ENCODE results near the gene CCDC150.
"Not testable (repeated sequence)": the region's sequence is repeated elsewhere in the genome, so short reads cannot be mapped to it uniquely, and the experiment has no call there.

CCDC150 gene

DNA sequence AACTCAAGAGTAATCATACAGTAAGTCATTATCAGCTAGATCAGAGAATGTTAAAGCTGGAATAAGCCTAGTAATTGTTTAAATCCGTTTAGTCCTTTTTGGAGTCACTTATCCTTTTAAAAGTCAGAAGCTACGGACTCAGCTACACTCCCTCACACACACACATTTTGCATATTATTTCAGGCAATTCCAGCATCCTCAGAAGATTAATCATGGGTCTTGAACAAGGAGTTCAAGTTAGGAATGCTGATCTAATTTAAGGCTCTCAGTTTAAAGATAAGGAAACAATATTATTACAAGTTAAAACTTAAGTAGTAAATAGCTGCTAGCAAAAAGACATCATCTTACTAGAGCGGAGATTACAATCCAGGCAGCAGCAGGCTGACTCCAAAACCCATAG, 85.7 kb downstream of the CCDC150 start:
- Histone ChIP-seq H3K4me1 (ENCODE audit: control insufficient read depth, insufficient read depth, low read length) (peaks cover 10% of the 10 kb centered on the region), H3K9ac (ENCODE audit: low read length) (no peak overlapping the region), H3K27me3 (ENCODE audit: control insufficient read depth, insufficient read depth, low read length) (no peaks in the 10 kb centered on the region), H3K9me3 (ENCODE audit: control insufficient read depth, low read length) (no peaks in the 10 kb centered on the region), H3K4me3 (ENCODE audit: low read length) (no peak overlapping the region), H3K36me3 (ENCODE audit: control insufficient read depth, insufficient read depth, low read length) (no peaks in the 10 kb centered on the region)

DNA sequence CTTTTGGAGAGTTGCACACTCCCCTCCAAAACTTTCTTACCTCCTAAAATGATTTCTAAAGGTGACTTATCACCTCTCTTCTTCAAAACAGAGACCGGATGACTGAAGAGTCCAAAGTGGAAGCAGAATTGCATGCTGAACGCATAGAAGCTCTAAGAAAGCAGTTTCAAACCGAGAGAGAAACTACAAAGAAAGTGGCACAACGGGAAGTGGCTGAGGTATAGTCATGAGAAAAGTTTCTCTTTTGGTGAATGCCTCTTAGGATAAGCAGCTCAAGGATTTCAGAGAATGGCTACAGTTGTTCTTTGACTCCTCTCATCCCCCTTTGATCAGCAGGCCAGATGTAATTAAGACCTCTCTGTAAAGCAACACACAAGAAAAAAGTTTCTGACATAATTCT, 86.4 kb downstream of the CCDC150 start:
- Histone ChIP-seq H3K36me3 (ENCODE audit: control insufficient read depth, insufficient read depth, low read length) (no peaks in the 10 kb centered on the region), H3K27me3 (ENCODE audit: control insufficient read depth, insufficient read depth, low read length) (no peaks in the 10 kb centered on the region), H3K9me3 (ENCODE audit: control insufficient read depth, low read length) (no peaks in the 10 kb centered on the region), H3K9ac (ENCODE audit: low read length) (no peak overlapping the region), H3K4me1 (ENCODE audit: control insufficient read depth, insufficient read depth, low read length) (peaks cover 10% of the 10 kb centered on the region), H3K4me3 (ENCODE audit: low read length) (no peak overlapping the region)

DNA sequence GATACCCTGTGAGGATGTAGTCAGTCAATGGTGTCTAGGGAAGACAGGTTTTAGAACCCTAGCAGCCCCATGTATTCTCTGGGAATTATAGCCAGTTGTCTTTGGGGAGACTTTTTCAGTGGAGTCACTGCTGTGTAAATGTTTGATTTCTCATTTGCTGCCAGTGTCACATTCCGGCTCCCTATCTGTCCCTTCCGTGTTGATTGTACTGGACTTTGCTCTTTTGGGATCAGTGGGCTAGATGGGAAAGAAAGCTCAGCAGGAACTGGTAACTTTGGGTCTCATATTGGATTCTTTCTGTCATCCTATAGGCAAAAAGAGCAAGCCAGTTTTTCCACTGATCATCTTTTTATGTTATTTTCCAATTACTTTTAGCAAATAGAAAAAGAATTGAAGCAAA, 89.9 kb downstream of the CCDC150 start:
- no peak overlapping the region for H3K4me3 ChIP-seq (ENCODE audit: low read length)
- no peaks in the 10 kb centered on the region for H3K27me3 ChIP-seq (ENCODE audit: control insufficient read depth, insufficient read depth, low read length)
- H3K4me1 ChIP-seq (ENCODE audit: control insufficient read depth, insufficient read depth, low read length): peaks cover 10% of the 10 kb centered on the region
- H3K9ac ChIP-seq (ENCODE audit: low read length): no peak overlapping the region
- no peaks in the 10 kb centered on the region for H3K36me3 ChIP-seq (ENCODE audit: control insufficient read depth, insufficient read depth, low read length)
- H3K9me3 ChIP-seq (ENCODE audit: control insufficient read depth, low read length): no peaks in the 10 kb centered on the region

DNA sequence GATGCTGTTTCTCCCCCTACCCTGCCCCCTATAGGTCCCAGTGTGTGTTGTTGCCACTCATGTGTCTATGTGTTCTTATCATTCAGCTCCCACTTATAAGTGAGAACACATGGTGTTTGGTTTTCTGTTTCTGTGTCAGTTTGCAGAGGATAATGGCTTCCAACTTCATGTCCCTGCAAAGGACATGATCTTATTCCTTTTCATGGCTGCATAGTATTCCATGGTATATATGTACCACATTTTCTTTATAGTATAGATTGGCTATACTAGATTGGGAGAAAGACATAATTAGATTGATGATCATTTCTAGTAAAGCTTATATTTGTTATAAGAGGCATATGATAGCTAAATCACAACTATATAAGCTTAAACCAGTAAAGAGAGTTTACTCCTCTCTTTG, 97.1 kb downstream of the CCDC150 start:
- not testable (repeated sequence) for H3K9ac ChIP-seq (ENCODE audit: low read length); H3K27me3 ChIP-seq (ENCODE audit: control insufficient read depth, insufficient read depth, low read length); H3K4me1 ChIP-seq (ENCODE audit: control insufficient read depth, insufficient read depth, low read length); H3K36me3 ChIP-seq (ENCODE audit: control insufficient read depth, insufficient read depth, low read length); H3K9me3 ChIP-seq (ENCODE audit: control insufficient read depth, low read length); H3K4me3 ChIP-seq (ENCODE audit: low read length)

DNA sequence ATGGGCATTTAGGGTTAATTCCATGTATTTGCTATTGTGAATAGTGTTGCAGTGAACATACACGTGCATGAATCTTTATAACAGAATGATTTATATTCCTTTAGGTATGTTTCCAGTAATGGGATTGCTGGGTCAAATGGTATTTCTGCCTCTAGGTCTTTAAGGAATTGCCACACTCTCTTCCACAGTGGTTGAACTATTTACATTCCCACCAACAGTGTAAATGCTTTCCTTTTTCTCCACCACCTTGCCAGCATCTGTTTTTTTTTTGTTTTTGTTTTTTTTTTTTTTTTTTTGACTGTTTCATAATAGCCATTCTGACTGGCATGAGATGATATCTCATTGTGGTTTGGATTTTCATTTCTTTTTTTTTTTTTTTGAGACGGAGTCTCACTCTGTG, 97.5 kb downstream of the CCDC150 start:
- Histone ChIP-seq H3K36me3 (ENCODE audit: control insufficient read depth, insufficient read depth, low read length) (no peaks in the 10 kb centered on the region), H3K9me3 (ENCODE audit: control insufficient read depth, low read length) (no peaks in the 10 kb centered on the region), H3K4me3 (ENCODE audit: low read length) (no peak overlapping the region), H3K9ac (ENCODE audit: low read length) (no peak overlapping the region), H3K27me3 (ENCODE audit: control insufficient read depth, insufficient read depth, low read length) (no peaks in the 10 kb centered on the region), H3K4me1 (ENCODE audit: control insufficient read depth, insufficient read depth, low read length) (no peaks in the 10 kb centered on the region)

DNA sequence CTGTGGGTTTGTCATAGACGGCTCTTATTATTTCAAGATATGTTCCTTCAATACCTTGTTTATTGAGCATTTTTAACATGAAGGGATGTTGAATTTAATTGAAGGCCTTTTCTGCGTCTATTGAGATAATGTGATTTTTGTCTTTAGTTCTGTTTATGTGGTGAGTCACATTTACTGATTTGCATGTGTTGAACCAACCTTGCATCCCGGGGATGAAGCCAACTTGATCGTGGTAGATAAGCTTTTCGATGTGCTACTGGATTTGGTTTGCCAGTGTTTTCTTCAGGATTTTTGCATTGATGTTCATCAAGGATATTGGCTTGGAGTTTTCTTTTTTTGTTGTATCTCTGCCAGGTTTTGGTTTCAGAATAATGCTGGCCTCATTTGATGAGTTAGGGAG, 99.5 kb downstream of the CCDC150 start:
- Histone ChIP-seq H3K4me3 (ENCODE audit: low read length) (no peak overlapping the region), H3K36me3 (ENCODE audit: control insufficient read depth, insufficient read depth, low read length) (no peaks in the 10 kb centered on the region), H3K9me3 (ENCODE audit: control insufficient read depth, low read length) (no peaks in the 10 kb centered on the region), H3K4me1 (ENCODE audit: control insufficient read depth, insufficient read depth, low read length) (no peaks in the 10 kb centered on the region), H3K9ac (ENCODE audit: low read length) (no peak overlapping the region), H3K27me3 (ENCODE audit: control insufficient read depth, insufficient read depth, low read length) (no peaks in the 10 kb centered on the region)

DNA sequence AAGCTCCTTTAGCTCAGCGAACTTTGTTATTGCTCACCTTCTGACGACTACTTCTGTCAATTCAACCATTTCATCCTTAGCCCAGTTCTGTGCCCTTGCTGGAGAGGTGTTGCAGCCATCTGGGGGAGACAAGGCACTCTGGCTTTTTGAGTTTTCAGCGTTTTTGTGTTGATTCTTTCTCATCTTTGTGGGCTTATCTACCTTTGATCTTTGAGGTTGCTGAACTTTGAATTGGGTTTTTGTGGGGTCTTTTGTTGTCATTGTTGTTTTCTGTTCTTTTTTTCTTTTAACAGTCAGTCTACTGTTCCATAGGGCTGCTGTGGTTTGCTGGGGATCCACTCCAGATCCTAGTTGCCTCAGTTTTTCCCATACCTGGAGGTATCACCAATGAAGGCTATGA, 102.7 kb downstream of the CCDC150 start:
- Histone ChIP-seq H3K36me3 (ENCODE audit: control insufficient read depth, insufficient read depth, low read length) (no peaks in the 10 kb centered on the region), H3K27me3 (ENCODE audit: control insufficient read depth, insufficient read depth, low read length) (no peaks in the 10 kb centered on the region), H3K9ac (ENCODE audit: low read length) (no peak overlapping the region), H3K4me1 (ENCODE audit: control insufficient read depth, insufficient read depth, low read length) (no peaks in the 10 kb centered on the region), H3K9me3 (ENCODE audit: control insufficient read depth, low read length) (no peaks in the 10 kb centered on the region), H3K4me3 (ENCODE audit: low read length) (no peak overlapping the region)

DNA sequence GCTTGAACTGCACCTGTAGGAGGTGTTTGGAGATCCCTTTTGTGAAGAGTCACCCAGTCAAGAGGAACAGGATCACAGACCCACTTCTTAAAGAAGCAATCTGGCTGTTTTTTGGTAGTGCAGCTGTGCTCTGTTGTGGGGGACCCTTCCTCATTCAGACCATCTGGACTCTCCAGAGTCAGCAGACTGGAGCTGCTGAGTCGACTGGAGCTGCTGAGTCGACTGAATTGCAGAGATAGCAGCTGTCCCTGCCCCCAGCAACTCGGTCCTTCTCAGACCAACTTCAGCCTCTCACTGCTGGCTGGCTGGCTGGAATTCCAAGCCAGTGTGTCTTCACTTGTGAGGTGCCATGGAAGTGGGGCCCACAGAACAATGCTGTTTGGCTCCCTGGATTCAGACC, 103.2 kb downstream of the CCDC150 start:
- no peak overlapping the region for H3K4me3 ChIP-seq (ENCODE audit: low read length)
- no peaks in the 10 kb centered on the region for H3K4me1 ChIP-seq (ENCODE audit: control insufficient read depth, insufficient read depth, low read length)
- no peak overlapping the region for H3K9ac ChIP-seq (ENCODE audit: low read length)
- H3K27me3 ChIP-seq (ENCODE audit: control insufficient read depth, insufficient read depth, low read length): no peaks in the 10 kb centered on the region
- H3K9me3 ChIP-seq (ENCODE audit: control insufficient read depth, low read length): no peaks in the 10 kb centered on the region
- H3K36me3 ChIP-seq (ENCODE audit: control insufficient read depth, insufficient read depth, low read length): no peaks in the 10 kb centered on the region

DNA sequence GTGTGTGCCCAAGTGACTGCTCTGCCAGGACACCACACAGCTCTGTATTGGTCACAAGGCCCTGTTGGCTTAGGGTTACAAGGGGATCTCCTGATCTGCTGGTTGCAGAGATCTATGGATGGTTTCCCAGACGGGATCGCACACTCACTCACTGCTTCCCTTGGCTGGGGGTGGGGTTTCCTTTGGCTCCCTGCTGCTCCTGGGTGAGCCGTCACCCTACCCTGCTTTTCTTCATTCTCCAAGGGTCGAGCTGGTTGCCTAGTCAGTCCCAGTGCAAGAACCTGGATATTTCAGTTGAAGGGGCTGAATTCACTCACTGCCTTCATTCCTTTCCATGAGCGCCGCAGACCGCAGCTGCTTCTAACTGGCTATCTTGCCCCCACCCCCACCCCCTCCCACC, 103.7 kb downstream of the CCDC150 start:
- Histone ChIP-seq H3K27me3 (ENCODE audit: control insufficient read depth, insufficient read depth, low read length) (no peaks in the 10 kb centered on the region), H3K9me3 (ENCODE audit: control insufficient read depth, low read length) (no peaks in the 10 kb centered on the region), H3K36me3 (ENCODE audit: control insufficient read depth, insufficient read depth, low read length) (no peaks in the 10 kb centered on the region), H3K9ac (ENCODE audit: low read length) (no peak overlapping the region), H3K4me3 (ENCODE audit: low read length) (no peak overlapping the region), H3K4me1 (ENCODE audit: control insufficient read depth, insufficient read depth, low read length) (no peaks in the 10 kb centered on the region)

DNA sequence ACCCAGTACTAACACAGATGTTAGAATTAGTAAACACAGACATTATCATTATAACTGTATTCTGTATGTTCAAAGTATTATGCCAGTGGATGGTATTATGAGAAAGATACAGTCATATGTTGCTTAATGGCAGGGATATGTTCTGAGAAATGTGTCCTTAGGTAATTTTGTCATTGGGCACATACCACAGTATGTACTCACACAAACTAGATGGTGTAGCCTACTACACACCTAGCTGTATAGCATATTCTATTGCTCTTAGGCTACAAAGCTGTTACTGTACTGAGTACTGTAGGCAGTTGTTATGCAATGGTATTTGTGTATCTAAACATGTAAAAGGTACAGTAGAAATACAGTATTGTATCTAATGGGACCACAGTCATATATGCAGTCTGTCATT, 106.2 kb downstream of the CCDC150 start:
- Histone ChIP-seq H3K9ac (ENCODE audit: low read length) (no peak overlapping the region), H3K4me3 (ENCODE audit: low read length) (no peak overlapping the region), H3K4me1 (ENCODE audit: control insufficient read depth, insufficient read depth, low read length) (peaks cover under 1% of the 10 kb centered on the region), H3K9me3 (ENCODE audit: control insufficient read depth, low read length) (no peaks in the 10 kb centered on the region), H3K27me3 (ENCODE audit: control insufficient read depth, insufficient read depth, low read length) (no peaks in the 10 kb centered on the region), H3K36me3 (ENCODE audit: control insufficient read depth, insufficient read depth, low read length) (no peaks in the 10 kb centered on the region)

DNA sequence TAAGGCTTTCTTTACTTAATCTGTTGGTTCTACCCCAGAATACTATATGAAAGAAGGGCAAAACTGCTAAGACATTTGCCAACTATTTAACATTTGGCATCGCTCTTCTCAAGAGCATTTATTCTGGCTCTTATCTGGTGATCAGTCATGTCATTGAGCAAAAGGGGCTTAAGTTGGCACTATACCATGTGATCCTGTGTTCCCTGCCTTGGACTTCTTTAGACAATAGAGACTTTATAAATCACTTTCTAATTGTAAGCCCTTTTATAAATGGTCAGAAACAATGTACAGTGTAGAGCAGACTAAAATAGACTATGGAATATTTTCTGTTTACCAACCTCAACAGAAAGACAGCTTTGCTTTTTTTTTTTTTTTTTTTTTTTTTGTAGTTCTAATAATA, 107.9 kb downstream of the CCDC150 start:
- Histone ChIP-seq H3K36me3 (ENCODE audit: control insufficient read depth, insufficient read depth, low read length) (no peaks in the 10 kb centered on the region), H3K9me3 (ENCODE audit: control insufficient read depth, low read length) (no peaks in the 10 kb centered on the region), H3K27me3 (ENCODE audit: control insufficient read depth, insufficient read depth, low read length) (no peaks in the 10 kb centered on the region), H3K4me3 (ENCODE audit: low read length) (no peak overlapping the region), H3K4me1 (ENCODE audit: control insufficient read depth, insufficient read depth, low read length) (peaks cover 6% of the 10 kb centered on the region), H3K9ac (ENCODE audit: low read length) (no peak overlapping the region)

DNA sequence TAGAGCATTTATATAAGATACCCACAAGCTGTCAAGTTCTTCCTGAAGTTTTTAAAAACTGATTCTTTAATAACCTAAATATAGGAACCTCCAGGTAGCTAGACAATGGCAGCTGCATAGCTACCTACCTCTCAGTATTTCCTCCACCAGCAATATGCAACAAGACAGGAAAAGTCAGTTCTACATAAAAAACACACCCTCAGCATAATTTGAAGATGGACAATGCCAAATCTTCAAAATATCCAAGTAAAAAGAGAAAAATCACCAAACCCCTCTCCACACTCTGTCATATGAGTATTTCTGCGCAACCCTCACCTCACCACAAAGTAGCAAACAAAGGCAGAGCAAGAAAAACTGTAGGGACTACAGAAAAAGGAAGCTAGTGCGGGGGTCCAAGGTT, 108.6 kb downstream of the CCDC150 start:
- H3K4me1 ChIP-seq (ENCODE audit: control insufficient read depth, insufficient read depth, low read length): peaks cover 6% of the 10 kb centered on the region
- no peaks in the 10 kb centered on the region for H3K36me3 ChIP-seq (ENCODE audit: control insufficient read depth, insufficient read depth, low read length)
- no peak overlapping the region for H3K9ac ChIP-seq (ENCODE audit: low read length)
- H3K27me3 ChIP-seq (ENCODE audit: control insufficient read depth, insufficient read depth, low read length): no peaks in the 10 kb centered on the region
- no peaks in the 10 kb centered on the region for H3K9me3 ChIP-seq (ENCODE audit: control insufficient read depth, low read length)
- H3K4me3 ChIP-seq (ENCODE audit: low read length): no peak overlapping the region

DNA sequence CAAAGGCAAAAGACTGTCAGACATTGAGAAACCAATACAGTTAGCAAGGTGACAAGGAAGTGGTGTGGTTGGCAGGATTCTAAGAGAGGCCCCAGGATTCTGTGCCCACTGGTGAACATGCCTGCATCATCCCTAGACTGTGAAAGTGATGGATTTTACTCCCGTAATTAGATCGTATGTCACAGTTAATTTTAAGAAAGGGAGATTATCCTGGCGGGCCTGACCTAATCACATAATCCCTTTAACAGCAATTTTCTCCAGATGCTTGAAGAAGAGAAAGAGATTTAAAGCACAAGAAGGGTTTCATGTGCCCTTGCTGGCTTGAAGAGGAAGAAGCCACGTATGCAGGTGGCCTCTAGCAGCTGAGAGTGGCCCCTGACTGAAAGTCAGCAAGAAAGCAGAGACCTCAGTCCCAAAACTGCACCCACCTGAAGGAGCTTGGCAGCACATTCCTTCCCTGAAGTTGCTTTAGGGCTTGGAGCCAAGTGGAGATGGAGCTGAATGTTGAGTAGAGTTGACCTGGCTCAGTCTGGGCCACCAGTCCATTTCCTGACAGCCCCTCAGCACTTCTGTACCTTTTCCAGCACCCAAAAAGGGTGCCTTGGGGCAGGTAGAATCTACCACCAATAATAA, 110.9 kb downstream of the CCDC150 start:
- no peaks in the 10 kb centered on the region for H3K27me3 ChIP-seq (ENCODE audit: control insufficient read depth, insufficient read depth, low read length)
- peaks cover 6% of the 10 kb centered on the region for H3K4me1 ChIP-seq (ENCODE audit: control insufficient read depth, insufficient read depth, low read length)
- no peak overlapping the region for H3K9ac ChIP-seq (ENCODE audit: low read length)
- H3K4me3 ChIP-seq (ENCODE audit: low read length): no peak overlapping the region
- H3K36me3 ChIP-seq (ENCODE audit: control insufficient read depth, insufficient read depth, low read length): no peaks in the 10 kb centered on the region
- no peaks in the 10 kb centered on the region for H3K9me3 ChIP-seq (ENCODE audit: control insufficient read depth, low read length)
